Anterior cingulate cortex (tissue), 58 donors: ENCODE results near the gene HOXC12.

Experiments
- DNase-seq, 58 donors: peaks; one replicate each; lab custom pipeline; 2025; lab: John Stamatoyannopoulos, UW

HOXC12 gene

DNA sequence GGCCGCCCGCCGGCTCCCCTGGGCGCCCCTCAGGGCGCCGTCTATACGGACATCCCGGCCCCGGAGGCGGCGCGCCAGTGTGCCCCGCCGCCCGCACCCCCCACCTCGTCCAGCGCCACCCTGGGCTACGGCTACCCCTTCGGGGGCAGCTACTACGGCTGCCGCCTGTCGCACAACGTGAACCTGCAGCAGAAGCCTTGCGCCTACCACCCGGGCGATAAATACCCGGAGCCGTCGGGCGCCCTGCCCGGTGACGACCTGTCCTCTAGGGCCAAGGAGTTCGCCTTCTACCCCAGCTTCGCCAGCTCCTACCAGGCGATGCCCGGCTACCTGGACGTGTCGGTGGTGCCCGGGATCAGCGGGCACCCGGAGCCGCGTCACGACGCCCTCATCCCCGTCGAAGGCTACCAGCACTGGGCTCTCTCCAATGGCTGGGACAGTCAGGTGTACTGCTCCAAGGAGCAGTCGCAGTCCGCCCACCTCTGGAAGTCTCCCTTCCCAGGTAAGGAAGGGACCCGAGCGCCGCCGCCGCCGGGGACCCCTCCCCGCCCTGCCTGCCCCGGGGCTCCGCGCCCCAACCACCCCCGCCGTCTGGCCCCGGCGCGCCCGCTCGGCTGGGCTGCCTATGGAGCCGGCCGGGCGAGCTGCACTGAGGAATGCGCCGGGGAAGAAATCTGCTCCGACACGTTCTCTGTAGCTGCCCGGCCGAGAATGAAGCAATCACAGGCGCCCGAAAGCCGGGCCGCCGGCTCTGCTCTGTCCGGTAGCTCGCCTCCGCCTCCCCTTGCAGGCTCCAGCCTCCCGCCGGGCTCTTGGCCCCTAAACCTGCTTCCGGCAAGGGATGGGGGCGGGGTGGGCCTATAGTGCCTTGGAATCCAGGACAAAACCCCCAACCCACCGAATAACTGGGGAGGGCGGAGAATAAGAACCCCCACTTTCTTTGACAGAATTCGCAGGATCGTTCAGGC, 15.3 kb upstream of the HOXC12 start:
- no peak for DNase-seq

DNA sequence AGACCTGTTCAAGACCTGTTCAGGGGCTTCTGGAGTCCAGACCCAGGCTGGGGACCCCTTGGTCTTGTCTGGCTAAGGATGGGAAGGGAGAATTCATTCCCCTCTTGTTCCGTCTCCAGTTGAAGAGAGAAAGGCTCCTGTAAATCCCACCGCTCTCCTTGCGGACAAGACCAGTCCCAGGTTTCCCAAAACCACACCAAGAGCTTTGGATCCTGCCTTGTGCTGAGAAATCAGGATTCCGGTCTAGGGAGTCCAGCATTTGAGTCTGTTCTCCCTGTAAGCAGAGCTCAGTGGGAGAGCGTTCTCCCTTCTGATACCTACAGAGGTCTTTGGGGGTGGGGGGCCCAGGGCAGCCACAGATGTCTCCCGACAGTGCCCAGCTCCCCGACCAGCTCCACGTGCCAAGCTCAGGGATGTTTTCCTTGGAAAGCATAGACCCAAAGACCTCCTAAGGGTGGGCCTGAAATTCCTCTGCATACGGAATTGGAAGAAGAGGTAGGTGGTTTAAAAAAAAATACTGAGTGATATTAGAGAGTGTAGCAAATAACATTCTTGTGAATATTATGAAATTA, 14.2 kb upstream of the HOXC12 start:
- DNase-seq = no peak

DNA sequence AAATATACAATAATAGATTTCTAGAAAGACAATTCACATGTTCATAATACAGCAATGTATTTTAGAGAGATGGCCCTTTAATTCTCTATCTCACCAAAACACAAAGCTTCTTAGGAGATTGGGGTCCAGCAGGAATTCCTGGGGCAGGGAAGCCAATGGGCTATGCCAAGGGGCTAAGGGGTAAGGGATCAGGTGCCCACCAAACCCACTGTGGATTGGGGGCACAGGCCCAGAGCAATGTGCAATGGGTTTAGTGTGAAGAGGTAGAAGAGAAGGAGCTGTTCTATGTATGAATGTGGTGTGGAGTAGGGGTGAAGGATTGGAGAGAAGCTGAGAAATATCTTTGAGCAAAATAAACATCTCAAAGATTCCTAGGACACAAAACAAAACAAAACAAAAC, 13.5 kb upstream of the HOXC12 start:
- DNase-seq = no peak

DNA sequence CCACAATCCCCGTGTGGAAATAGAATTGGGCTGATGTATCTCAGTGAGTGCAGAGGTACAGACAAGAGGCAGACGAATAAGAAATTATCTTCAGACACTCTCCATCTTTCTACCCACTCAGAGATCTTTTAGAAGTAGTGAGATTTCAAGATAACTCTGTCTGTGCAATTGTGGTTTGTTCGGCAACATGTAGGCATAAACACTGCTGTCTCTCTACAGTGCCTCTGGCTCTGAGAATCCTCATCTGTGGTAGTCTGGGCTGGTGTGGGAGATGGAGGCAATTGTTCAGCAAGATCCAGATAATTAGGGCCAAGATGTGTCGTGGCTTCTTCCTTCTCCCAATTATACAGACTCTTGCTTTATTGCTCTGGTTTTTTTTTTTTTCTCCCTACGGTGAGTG, 13.0 kb upstream of the HOXC12 start:
- DNase-seq = no peak

DNA sequence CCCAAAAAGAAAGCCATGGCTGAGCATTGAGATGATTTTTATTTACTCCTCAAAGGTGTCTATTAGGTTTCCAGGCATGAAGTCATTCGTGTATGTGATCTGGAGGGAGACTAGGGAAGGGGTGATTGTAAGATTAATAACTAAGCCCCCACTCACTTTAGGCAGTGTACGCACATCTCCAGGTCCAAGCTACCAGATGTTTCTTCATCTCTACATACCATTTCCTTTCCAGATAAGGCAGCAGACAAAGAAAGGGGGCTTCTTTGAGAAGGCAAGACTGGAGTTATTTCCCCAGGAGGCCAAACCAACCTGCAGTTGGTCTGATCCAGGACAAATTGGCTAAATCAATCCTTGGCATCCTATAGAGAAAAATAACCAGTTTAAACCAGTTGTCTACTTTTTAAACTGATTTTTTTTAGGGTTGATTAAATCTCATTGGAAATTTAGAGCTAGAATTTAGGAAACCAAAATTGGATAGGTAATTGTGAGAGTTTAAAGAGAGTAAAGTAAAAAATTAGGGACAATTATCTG, 12.2 kb upstream of the HOXC12 start:
- no peak for DNase-seq

- DNase-seq = no peak
Measured at GRCh38 chr12:53944209-53944608, 10.5 kb upstream of the HOXC12 start.

GRCh38 chr12:53944907-53945847, 9.5 kb upstream of the HOXC12 start:
- no peak for DNase-seq

DNA sequence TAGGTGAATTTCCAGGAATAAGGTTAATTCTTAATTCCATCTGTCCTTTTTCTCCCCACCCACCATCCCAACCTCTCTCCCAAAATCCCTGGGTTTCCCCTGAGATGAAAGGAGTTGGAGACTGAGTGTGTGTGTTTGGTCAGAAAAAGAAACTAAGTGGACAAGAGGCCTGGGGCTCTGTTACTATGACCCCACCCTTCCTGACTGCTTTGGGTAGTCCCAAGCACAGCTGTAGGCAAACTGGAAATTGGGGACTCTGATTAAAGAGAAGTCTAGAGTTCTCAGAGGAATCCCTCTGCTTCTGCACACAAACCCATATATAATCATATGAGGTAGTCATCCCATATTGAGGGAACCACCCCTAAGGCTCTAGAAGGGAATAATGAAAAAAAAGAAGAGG, 7.0 kb upstream of the HOXC12 start:
- no peak for DNase-seq

- no peak for DNase-seq
Measured at GRCh38 chr12:53948650-53949593, 5.8 kb upstream of the HOXC12 start.

GRCh38 chr12:53949631-53950436, 4.9 kb upstream of the HOXC12 start:
- no peak for DNase-seq

DNA sequence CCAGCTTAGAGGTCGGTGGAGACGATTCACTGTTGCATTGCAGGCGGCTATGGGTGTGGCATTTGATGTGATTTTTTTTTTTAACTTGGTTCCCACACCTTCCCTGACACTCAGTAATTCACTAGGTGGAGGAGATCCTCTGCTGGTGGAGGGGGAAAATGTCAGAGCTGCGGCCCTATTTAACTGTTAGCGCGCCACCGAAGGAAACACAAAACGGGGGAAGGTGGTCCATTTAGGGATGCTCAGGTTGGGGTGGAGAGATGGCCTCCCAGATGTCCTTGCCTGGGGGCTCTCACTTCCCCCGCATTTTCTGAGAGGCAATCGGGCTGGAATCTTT, 4.3 kb upstream of the HOXC12 start:
- DNase-seq = no peak

DNA sequence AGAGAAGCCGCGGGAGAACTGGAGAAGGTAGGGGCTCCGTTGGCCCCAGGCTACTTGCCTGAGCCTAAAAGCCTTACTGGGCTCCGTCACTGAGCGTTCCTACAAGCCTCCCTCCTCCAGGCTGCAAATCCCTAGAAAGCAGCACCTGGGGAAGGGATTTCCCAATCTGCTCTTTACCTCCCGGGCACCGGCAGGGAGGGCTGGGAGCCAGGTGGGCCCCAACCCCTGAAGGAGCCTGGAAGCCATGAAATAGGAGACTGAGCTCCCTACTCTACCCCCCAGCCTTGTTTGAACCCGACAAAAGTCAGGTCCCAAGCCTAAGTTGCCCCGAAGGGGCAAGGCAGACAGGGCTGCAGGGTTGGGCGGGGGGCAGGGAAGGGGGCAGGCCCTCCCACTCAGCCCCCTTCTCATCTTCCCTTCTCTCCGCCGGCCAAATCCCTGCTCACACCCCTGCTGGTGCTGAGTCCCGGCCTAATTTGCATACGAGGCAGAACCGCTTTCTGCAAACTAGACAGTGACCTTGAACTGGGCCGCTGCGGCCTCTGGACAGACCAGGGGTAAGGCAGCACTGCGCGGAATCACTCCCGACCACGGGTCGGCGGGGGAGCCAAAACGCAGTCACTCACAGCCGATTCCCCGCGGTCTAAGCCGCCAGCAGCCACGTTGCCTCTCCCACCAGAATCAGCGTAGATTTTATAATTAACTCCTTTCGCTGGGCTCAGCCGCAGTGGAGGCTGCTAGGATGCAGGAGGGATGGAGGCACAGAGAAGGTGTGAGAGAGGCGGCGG, 3.7 kb upstream of the HOXC12 start:
- no peak for DNase-seq

DNA sequence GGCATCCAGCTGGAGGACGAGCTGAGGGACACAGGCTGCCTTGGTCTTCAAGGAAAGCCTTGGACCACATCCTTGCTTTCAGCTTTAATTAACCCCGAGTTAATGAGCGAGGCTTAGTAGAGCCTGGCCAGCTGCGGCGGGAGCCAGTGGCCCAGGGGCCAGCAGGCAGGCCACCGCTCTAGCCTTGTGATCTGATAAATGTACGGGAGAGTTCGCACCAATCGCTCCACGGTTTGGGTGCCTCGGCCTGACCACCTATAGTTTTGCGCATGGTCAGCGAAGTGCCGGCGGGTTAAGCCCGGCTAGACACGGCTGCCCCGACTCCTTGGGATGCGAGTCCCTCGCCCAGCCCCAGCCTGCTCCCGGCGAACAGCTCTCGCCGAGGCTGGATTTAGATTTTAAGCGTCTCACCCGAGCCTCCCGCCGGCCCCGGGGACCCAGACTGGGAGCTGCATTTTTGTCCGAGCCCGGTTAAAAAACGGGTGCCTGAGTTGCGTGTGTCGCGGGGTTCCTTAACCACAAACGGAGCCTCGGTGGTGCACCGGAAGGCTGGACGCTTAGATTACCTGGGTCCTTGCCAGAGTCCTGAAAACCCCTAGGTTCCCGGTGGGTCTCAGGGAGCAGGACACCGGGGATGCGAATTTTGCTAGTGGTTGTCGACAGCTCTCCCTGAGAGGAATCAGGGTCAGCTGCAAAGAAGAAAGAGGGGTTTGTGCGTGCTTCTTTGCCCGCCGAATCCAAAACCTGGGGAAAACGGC, 2.9 kb upstream of the HOXC12 start:
- no peak for DNase-seq

DNA sequence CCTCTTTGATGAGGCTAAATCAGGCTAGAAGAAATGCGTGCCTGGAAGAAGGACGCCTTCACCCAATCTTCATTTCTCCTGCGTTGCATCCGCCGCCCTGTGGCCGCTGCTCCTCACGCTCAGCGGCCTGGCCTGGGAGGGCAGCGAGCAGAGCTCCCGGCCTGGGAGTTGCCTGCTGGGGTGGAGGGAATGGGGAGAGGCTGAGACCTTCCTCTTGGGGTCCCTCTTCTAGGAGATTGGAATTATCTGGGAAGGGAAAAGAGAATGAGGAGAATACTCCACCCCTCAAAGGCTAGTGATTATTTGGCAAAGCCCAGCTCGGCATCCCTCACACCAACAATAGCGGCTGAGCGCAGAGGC, 2.4 kb upstream of the HOXC12 start:
- DNase-seq = no peak

GRCh38 chr12:53952871-53953734, 1.6 kb upstream of the HOXC12 start:
- no peak for DNase-seq
